K562 (cell line): ENCODE data around the gene SPTAN1. TPM values are rescaled to one million over a fixed set of nuclear protein-coding genes. Genes with fewer than 3 reads are reported as not detected.

Experiments used
- ATAC-seq: fragments of 200-7000 bp; cut with Tn5 transposase; 3 replicates; pipeline ENCODE4 v1.9.1; 2020; ENCODE audit warnings: moderate library complexity
- BruUV-seq: library from RNA; stranded (reverse); fragments of 400-500 nt; replicated peaks from 2 replicates; lab custom pipeline; 2021; lab: Mats Ljungman, UMichigan
- CTCF ChIA-PET: fragments of 300-600 bp; formaldehyde crosslinking; extraction: SDS; loops from one replicate; lab custom pipeline; 2021; ENCODE audit warnings: low intra/inter-chr PET ratio; lab: Yijun Ruan, JAX
- POLR2A ChIA-PET: fragments of 300-600, 350-650 bp; sonication (Branson Sonifier 250); formaldehyde crosslinking; extraction: SDS; loops from one replicate; lab custom pipeline; 2021; ENCODE audit warnings: antibody characterized with exemption, inconsistent platforms; lab: Yijun Ruan, JAX
- DNase-seq, 4 experiments: peaks; one replicate each; pipeline versions ENCODE4 v3.0.0 to v3.0.0-alpha.2; 2011 to 2018; ENCODE audit warnings: low spot score in 3 of 4, mixed read lengths in 3 of 4; ENCODE audit errors: extremely low read depth in 1 of 4
- FAIRE-seq: peaks from 2 replicates; lab custom pipeline; 2011; peaks lifted over from hg19 to GRCh38; lab: Jason Lieb, UNC
- H2AFZ ChIP-seq: 2 replicates; pipeline ENCODE4 v1.6.0; 2011; ENCODE audit warnings: low read depth, low read length, control low read depth, inconsistent platforms
- H3K27ac ChIP-seq: fragments of 200-600 bp; 3 replicates; pipeline ENCODE4 v1.8.0; 2011; ENCODE audit warnings: low read depth, mild to moderate bottlenecking, control low read depth, inconsistent platforms, low read length, moderate library complexity, mixed read lengths; ENCODE audit errors: extremely low read depth
- H3K27me3 ChIP-seq, 2 experiments: fragments of 300-600 bp in 1 of 2; 2 replicates in 1 of 2; 3 replicates in 1 of 2; pipeline versions ENCODE4 v1.6.0 to v1.8.0; 2011; ENCODE audit warnings: inconsistent platforms in 2 of 2, low read length in 2 of 2, mild to moderate bottlenecking in 1 of 2, mixed read lengths in 1 of 2, moderate library complexity in 1 of 2; ENCODE audit not compliant: control insufficient read depth in 2 of 2, insufficient read depth in 2 of 2
- H3K36me3 ChIP-seq: fragments of 300-600 bp; 3 replicates; pipeline ENCODE4 v1.8.0; 2011; ENCODE audit warnings: mild to moderate bottlenecking, low read length, inconsistent platforms; ENCODE audit not compliant: control insufficient read depth, insufficient read depth
- H3K4me1 ChIP-seq, 2 experiments: fragments of 200-600 bp in 1 of 2; replicated peaks in 1 of 2; 2 replicates in 1 of 2; 3 replicates in 1 of 2; pipeline versions ENCODE4 v1.5.1 to v1.8.0; 2011; ENCODE audit warnings: inconsistent platforms in 2 of 2, low read length in 2 of 2, mild to moderate bottlenecking in 1 of 2, mixed read lengths in 1 of 2, moderate library complexity in 1 of 2; ENCODE audit not compliant: control insufficient read depth in 2 of 2, insufficient read depth in 2 of 2
- H3K4me2 ChIP-seq: 2 replicates; pipeline ENCODE4 v1.6.1; 2011; ENCODE audit warnings: low read length, control low read depth, inconsistent platforms, mixed read lengths; ENCODE audit not compliant: insufficient read depth
- H3K4me3 ChIP-seq: fragments of 200-600 bp; sonication (generic), shearing (Covaris generic); 2 replicates; pipeline ENCODE4 v1.5.1; 2016; ENCODE audit warnings: control low read depth, inconsistent platforms
- H3K79me2 ChIP-seq: fragments of 200-600 bp; 3 replicates; pipeline ENCODE4 v1.8.0; 2011; ENCODE audit warnings: low read length, inconsistent platforms; ENCODE audit not compliant: control insufficient read depth, insufficient read depth
- H3K9ac ChIP-seq, 2 experiments: 2 replicates each; pipeline versions ENCODE4 v1.6.0 to v1.6.1; 2011; ENCODE audit warnings: low read depth in 2 of 2, low read length in 2 of 2, control low read depth in 1 of 2, inconsistent platforms in 1 of 2, mild to moderate bottlenecking in 1 of 2, mixed read lengths in 1 of 2; ENCODE audit not compliant: insufficient read depth in 1 of 2
- H3K9me1 ChIP-seq: one replicate; pipeline ENCODE4 v1.6.0; 2011; ENCODE audit warnings: inconsistent platforms, mild to moderate bottlenecking, low read length, moderate library complexity; ENCODE audit not compliant: control insufficient read depth, insufficient read depth
- H3K9me3 ChIP-seq: replicated peaks from 2 replicates; pipeline ENCODE4 v1.5.1; 2011; ENCODE audit warnings: low read depth, low read length, inconsistent platforms; ENCODE audit not compliant: control insufficient read depth, insufficient read depth
- H4K20me1 ChIP-seq: replicated peaks from 2 replicates; pipeline ENCODE4 v1.6.1; 2011; ENCODE audit warnings: low read length, inconsistent platforms, mixed read lengths; ENCODE audit not compliant: control insufficient read depth, insufficient read depth
- ASH1L ChIP-seq: fragments of 450-650 bp; IDR thresholded peaks from 2 replicates; pipeline ENCODE4 v1.6.1; 2018; ENCODE audit warnings: borderline replicate concordance, mild to moderate bottlenecking, low read depth; ENCODE audit not compliant: partially characterized antibody
- CBX1 ChIP-seq: sonication (generic); IDR thresholded peaks from 2 replicates; pipeline ENCODE4 v1.6.1; 2016; ENCODE audit warnings: antibody characterized with exemption, low read depth, mild to moderate bottlenecking
- CREBBP ChIP-seq: IDR thresholded peaks from one replicate; pipeline ENCODE4 v1.6.1; 2012; ENCODE audit warnings: low read depth, mild to moderate bottlenecking, control low read depth, inconsistent platforms, low read length
- FOXA3 ChIP-seq, 2 experiments: fragments of 450-650 bp in 1 of 2; sonication (generic) in 1 of 2; formaldehyde crosslinking; IDR thresholded peaks in 1 of 2; conservative IDR thresholded peaks in 1 of 2; 2 replicates each; pipeline versions ENCODE4 v1.4.0 to v1.8.0; 2020 to 2022; ENCODE audit warnings: mild to moderate bottlenecking in 2 of 2, missing genetic modification reagents in 1 of 2
- GTF2A2 ChIP-seq: IDR thresholded peaks from 2 replicates; pipeline ENCODE4 v1.6.1; 2016; ENCODE audit warnings: mild to moderate bottlenecking, missing genetic modification characterization, missing compliant biosample characterization
- HIVEP1 ChIP-seq: fragments of 250-450 bp; sonication (Bioruptor Pico); IDR thresholded peaks from 2 replicates; pipeline ENCODE4 v1.4.0; 2020; ENCODE audit warnings: mild to moderate bottlenecking
- MAFK ChIP-seq: IDR thresholded peaks from 2 replicates; pipeline ENCODE4 v1.6.1; 2011; ENCODE audit warnings: low read length, improper control_type of control experiment
- MTA2 ChIP-seq: fragments of 450-650 bp; IDR thresholded peaks from 2 replicates; pipeline ENCODE4 v1.6.1; 2016; ENCODE audit warnings: low read depth
- NFIC ChIP-seq: fragments of 450-650 bp; IDR thresholded peaks from 2 replicates; pipeline ENCODE4 v1.6.1; 2017; ENCODE audit warnings: mild to moderate bottlenecking, inconsistent platforms
- NR1H2 ChIP-seq: sonication (generic); formaldehyde crosslinking; IDR thresholded peaks from 2 replicates; pipeline ENCODE4 v1.4.0; 2020; ENCODE audit warnings: mild to moderate bottlenecking, missing genetic modification reagents
- ZKSCAN1 ChIP-seq: fragments of 150-350 bp; IDR thresholded peaks from 2 replicates; pipeline ENCODE4 v1.6.1; 2016; ENCODE audit warnings: low read depth, low read length
- ZNF146 ChIP-seq: IDR thresholded peaks from one replicate; pipeline ENCODE4 v1.6.1; 2018; ENCODE audit warnings: missing compliant biosample characterization; ENCODE audit not compliant: unreplicated experiment
- ZNF764 ChIP-seq: fragments of 250-450 bp; sonication (Bioruptor Pico); IDR thresholded peaks from 2 replicates; pipeline ENCODE4 v1.4.0; 2020; ENCODE audit warnings: low read depth, mild to moderate bottlenecking, moderate library complexity
- WGBS: fragments of 100-300 bp; shearing (Covaris generic); methylation state at CpG from one replicate; pipeline ENCODE4 v1.1.6; 2016; ENCODE audit warnings: low coverage, mixed read lengths; ENCODE audit not compliant: insufficient coverage; ENCODE audit errors: missing lambda C conversion rate; 5-methylcytosine and 5-hydroxymethylcytosine counted together
- in situ Hi-C: fragments of 300-500 bp; cut with MboI; formaldehyde crosslinking; loops from 4 replicates; pipeline ENCODE4 v1.15.0; 2018; ENCODE audit warnings: inconsistent platforms, mixed read lengths
- intact Hi-C: fragments of 100-400 bp; cut with micrococcal nuclease; formaldehyde crosslinking; loops from 2 replicates; pipeline ENCODE4 v1.14.2; 2022
- polyA plus RNA-seq, 8 experiments: library from polyadenylated mRNA; depleted of rRNA in 4 of 8; stranded (reverse) in 5 of 8; unstranded in 3 of 8; fragments of >200 nt; fragmentation: Nextera tagmentation in 2 of 8; fragmentation: Illumina TruSeq in 1 of 8; extraction: Ambion mirVana in 2 of 8; extraction: Trizol in 1 of 8; gene quantifications; 2 replicates each; pipeline versions ENCODE4 v1.2.1 to v1.2.3, GENCODE V29; 2011 to 2014; ENCODE audit warnings: inconsistent platforms in 1 of 8, missing spikeins in 1 of 8
- total RNA-seq, 7 experiments: library from RNA; depleted of rRNA in 6 of 7; stranded (reverse); fragments of >200 nt in 6 of 7; fragmentation: Illumina TruSeq in 2 of 7; extraction: Trizol in 2 of 7; gene quantifications; 2 replicates each; pipeline versions ENCODE4 v1.2.1 to v1.2.3, GENCODE V29; 2011 to 2021; ENCODE audit warnings: low replicate concordance in 1 of 7
- TF ChIP-seq, protein P1 (sequence below): fragments of 450-650 bp; IDR thresholded peaks from 2 replicates; pipeline ENCODE4 v1.6.1; 2018; ENCODE audit not compliant: partially characterized antibody
- TF ChIP-seq, protein P2 (sequence below): fragments of 450-650 bp; formaldehyde crosslinking; IDR thresholded peaks from 2 replicates; pipeline ENCODE4 v1.4.0; 2020; ENCODE audit warnings: mild to moderate bottlenecking, moderate library complexity
- TF ChIP-seq, protein P3 (sequence below), 2 experiments: fragments of 250-450 bp in 1 of 2; fragments of 450-650 bp in 1 of 2; sonication (Bioruptor Pico) in 1 of 2; IDR thresholded peaks; 2 replicates each; pipeline versions ENCODE4 v1.6.1 to v1.8.0; 2016 to 2021; ENCODE audit warnings: mild to moderate bottlenecking in 2 of 2, moderate library complexity in 2 of 2, missing compliant biosample characterization in 1 of 2, missing genetic modification characterization in 1 of 2
- TF ChIP-seq, protein P4 (sequence below): sonication (generic); formaldehyde crosslinking; IDR thresholded peaks from 2 replicates; pipeline ENCODE4 v1.8.0; 2022; ENCODE audit warnings: mild to moderate bottlenecking, missing genetic modification reagents

SPTAN1 gene
- total and polyA plus RNA-seq, 9 of the 15 experiments (the other 6 are each of a cell fraction or from before 2014, with no cell fraction given), result 1.5 to 13.5 (median 6.8) TPM

DNA sequence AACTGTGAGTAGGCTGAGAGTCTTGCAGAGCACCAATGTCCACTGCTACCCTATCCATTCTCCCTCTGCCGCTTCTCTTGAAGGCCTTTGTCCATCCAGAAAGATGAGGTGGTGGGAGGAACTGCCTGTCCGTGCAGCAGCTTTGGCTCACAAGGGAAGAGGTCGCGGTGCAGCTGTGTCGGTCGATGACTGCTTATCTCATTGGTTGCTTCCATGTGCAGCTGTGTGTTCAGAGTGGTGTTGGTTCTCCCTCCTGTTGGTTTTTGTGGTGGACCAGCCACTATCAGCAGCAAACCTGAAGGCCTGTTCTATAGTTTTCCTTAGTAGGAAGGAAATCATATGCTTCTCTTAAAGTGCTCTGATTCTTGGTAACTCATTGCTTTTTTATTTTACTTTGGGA, 40.7 kb downstream of the SPTAN1 start:
- H3K27me3 ChIP-seq, result no peaks in the 10 kb centered on the region
- ATAC-seq (peak; percentile 94), FAIRE-seq (peak; percentile 95), DNase-seq (peak; percentile 74 to 87 (median 82))
- ChIA-PET POLR2A (interaction anchor here (0.6 to 1.2 kb wide), 2 partner anchors 10 to 612 kb away, joined by 3 read pairs; no protein-coding TSS in a partner anchor), CTCF (no interaction called here)
- BruUV-seq, result no TSS peak
- no peaks in the 10 kb centered on the region for H3K36me3 ChIP-seq
- in situ Hi-C loops (no loop called here), intact Hi-C loops (no loop called here)
- H3K9ac ChIP-seq, result no peak overlapping the region; a peak in 1 of 4 replicates
- peaks cover 3 to 7% of the 10 kb centered on the region in 2 experiments; a peak in 3 of 5 replicates for H3K4me1 ChIP-seq
- no peaks in the 10 kb centered on the region for H3K9me1 ChIP-seq
- H3K4me2 ChIP-seq, result no peak overlapping the region
- H3K27ac ChIP-seq, result no peak overlapping the region
- H4K20me1 ChIP-seq, result no peaks in the 10 kb centered on the region
- no peak overlapping the region for H3K4me3 ChIP-seq
- H2AFZ ChIP-seq, result no peak overlapping the region
- H3K79me2 ChIP-seq, result no peaks in the 10 kb centered on the region
- H3K9me3 ChIP-seq, result no peaks in the 10 kb centered on the region
- WGBS, result 0% methylated on average over 6 of the region's 6 CpGs
- TF ChIP-seq NFIC (peak; percentile 89), CREBBP (no peak), ZNF764 (CRISPR knock-in tag) (no peak), CBX1 (no peak), ZNF146 (CRISPR knock-in tag) (no peak), MAFK (no peak), FOXA3 (CRISPR knock-in tag; conservative IDR thresholded peaks at IDR 0.05 in 1 of 2, IDR thresholded peaks at IDR 0.05 in 1 of 2) (peak in 1 of 2 experiments; percentile 79; a peak in 1 of 4 replicates), GTF2A2 (tag) (no peak), MTA2 (peak; percentile 86), ASH1L (no peak), HIVEP1 (CRISPR knock-in tag) (no peak), NR1H2 (no peak), ZKSCAN1 (no peak)
- TF ChIP-seq, protein P1, sequence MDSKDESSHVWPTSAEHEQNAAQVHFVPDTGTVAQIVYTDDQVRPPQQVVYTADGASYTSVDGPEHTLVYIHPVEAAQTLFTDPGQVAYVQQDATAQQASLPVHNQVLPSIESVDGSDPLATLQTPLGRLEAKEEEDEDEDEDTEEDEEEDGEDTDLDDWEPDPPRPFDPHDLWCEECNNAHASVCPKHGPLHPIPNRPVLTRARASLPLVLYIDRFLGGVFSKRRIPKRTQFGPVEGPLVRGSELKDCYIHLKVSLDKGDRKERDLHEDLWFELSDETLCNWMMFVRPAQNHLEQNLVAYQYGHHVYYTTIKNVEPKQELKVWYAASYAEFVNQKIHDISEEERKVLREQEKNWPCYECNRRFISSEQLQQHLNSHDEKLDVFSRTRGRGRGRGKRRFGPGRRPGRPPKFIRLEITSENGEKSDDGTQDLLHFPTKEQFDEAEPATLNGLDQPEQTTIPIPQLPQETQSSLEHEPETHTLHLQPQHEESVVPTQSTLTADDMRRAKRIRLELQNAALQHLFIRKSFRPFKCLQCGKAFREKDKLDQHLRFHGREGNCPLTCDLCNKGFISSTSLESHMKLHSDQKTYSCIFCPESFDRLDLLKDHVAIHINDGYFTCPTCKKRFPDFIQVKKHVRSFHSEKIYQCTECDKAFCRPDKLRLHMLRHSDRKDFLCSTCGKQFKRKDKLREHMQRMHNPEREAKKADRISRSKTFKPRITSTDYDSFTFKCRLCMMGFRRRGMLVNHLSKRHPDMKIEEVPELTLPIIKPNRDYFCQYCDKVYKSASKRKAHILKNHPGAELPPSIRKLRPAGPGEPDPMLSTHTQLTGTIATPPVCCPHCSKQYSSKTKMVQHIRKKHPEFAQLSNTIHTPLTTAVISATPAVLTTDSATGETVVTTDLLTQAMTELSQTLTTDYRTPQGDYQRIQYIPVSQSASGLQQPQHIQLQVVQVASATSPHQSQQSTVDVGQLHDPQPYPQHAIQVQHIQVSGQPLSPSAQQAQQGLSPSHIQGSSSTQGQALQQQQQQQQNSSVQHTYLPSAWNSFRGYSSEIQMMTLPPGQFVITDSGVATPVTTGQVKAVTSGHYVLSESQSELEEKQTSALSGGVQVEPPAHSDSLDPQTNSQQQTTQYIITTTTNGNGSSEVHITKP, result peak; percentile 82
- TF ChIP-seq, protein P2, sequence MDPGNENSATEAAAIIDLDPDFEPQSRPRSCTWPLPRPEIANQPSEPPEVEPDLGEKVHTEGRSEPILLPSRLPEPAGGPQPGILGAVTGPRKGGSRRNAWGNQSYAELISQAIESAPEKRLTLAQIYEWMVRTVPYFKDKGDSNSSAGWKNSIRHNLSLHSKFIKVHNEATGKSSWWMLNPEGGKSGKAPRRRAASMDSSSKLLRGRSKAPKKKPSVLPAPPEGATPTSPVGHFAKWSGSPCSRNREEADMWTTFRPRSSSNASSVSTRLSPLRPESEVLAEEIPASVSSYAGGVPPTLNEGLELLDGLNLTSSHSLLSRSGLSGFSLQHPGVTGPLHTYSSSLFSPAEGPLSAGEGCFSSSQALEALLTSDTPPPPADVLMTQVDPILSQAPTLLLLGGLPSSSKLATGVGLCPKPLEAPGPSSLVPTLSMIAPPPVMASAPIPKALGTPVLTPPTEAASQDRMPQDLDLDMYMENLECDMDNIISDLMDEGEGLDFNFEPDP (CRISPR knock-in tag), result no peak
- TF ChIP-seq, protein P3, sequence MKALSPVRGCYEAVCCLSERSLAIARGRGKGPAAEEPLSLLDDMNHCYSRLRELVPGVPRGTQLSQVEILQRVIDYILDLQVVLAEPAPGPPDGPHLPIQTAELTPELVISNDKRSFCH (CRISPR knock-in tag; IDR thresholded peaks at IDR 0.05), result no peak
- TF ChIP-seq, protein P3 (tag; IDR thresholded peaks at IDR 0.05), result 0 out of 2 replicates have a peak, but pooled peaks have one; percentile 37
- TF ChIP-seq, protein P4, sequence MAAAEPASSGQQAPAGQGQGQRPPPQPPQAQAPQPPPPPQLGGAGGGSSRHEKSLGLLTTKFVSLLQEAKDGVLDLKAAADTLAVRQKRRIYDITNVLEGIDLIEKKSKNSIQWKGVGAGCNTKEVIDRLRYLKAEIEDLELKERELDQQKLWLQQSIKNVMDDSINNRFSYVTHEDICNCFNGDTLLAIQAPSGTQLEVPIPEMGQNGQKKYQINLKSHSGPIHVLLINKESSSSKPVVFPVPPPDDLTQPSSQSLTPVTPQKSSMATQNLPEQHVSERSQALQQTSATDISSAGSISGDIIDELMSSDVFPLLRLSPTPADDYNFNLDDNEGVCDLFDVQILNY (CRISPR knock-in tag), result no peak
